BLaER1 (cell line): Measurements from ENCODE around the gene LMO4.

Experiments used
- H3K27ac ChIP-seq: shearing (Covaris generic); formaldehyde crosslinking; 2 replicates; pipeline ENCODE4 v1.8.1; 2022
- H3K27me3 ChIP-seq: shearing (Covaris generic); formaldehyde crosslinking; 2 replicates; pipeline ENCODE4 v1.8.1; 2022
- H3K36me3 ChIP-seq: shearing (Covaris generic); formaldehyde crosslinking; 2 replicates; pipeline ENCODE4 v1.8.1; 2022
- H3K4me1 ChIP-seq: shearing (Covaris generic); formaldehyde crosslinking; 2 replicates; pipeline ENCODE4 v1.8.1; 2022
- H3K4me2 ChIP-seq: shearing (Covaris generic); formaldehyde crosslinking; 2 replicates; pipeline ENCODE4 v1.8.1; 2022
- H3K4me3 ChIP-seq: shearing (Covaris generic); formaldehyde crosslinking; 2 replicates; pipeline ENCODE4 v1.8.1; 2022
- H3K9ac ChIP-seq: shearing (Covaris generic); formaldehyde crosslinking; 2 replicates; pipeline ENCODE4 v1.8.1; 2022
- H3K9me3 ChIP-seq: shearing (Covaris generic); formaldehyde crosslinking; 2 replicates; pipeline ENCODE4 v1.8.1; 2022
- H4K20me1 ChIP-seq: shearing (Covaris generic); formaldehyde crosslinking; 2 replicates; pipeline ENCODE4 v1.8.1; 2022
- Cebpa-rat ChIP-seq: shearing (Covaris generic); IDR thresholded peaks from 2 replicates; pipeline ENCODE4 v1.8.1; 2022

LMO4 gene

DNA sequence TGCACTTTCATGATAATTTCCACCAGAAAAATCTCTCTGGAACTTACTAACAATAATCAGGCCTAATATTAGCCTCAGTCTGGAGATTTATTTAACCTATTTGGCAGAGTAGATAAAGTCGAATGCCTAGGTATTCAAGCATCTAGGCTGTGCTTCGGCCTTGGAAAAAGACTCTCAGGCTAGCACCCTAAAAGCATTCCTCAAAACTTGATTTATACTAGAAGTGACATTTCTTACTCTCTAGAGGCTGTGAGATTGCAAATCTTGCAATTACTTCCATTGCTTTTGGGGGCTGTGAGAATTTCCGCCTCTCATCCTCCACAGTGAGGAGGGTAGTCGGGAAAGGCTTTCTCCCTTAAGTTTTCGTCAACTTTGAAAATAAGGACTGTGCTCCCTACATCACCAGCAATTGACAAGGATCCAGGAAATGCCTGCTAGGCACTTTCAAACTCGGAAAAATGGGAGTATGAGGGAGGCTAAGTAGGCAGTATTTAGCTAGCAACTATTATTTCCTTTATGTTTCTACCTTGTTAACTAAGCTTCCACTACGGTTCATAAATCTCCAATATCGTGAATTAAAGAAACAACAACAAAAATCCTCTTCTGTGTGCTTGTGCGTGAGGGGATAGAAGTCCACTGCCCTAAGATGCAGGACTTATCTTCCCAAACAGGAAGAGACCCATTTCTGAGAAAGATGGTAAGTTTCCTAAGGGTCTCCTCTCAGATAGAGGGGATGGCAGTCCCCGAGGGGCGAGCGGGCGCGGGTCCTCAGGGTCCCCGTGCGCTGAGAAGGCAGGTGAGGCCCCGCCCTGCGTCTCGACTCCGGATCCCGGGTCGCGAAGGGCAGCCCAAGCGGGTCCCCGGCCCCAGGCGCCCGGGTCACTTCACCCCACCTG, 1.1 kb upstream of the LMO4 start:
- Histone ChIP-seq H3K4me2 (peak overlapping the region; percentile 79), H3K36me3 (no peaks in the 10 kb centered on the region), H3K27me3 (no peaks in the 10 kb centered on the region), H4K20me1 (peaks cover 16% of the 10 kb centered on the region), H3K9me3 (no peaks in the 10 kb centered on the region), H3K27ac (peak overlapping the region; percentile 87), H3K4me1 (peaks cover 32% of the 10 kb centered on the region), H3K4me3 (peak overlapping the region; percentile 77), H3K9ac (peak overlapping the region; percentile 92)
- TF ChIP-seq Cebpa-rat: no peak

GRCh38 chr1:87329051-87329525, 408 bp downstream of the LMO4 start:
- no peak for TF ChIP-seq Cebpa-rat
- H3K27me3 ChIP-seq: no peaks in the 10 kb centered on the region
- peaks cover 26% of the 10 kb centered on the region for H4K20me1 ChIP-seq
- no peaks in the 10 kb centered on the region for H3K36me3 ChIP-seq
- no peaks in the 10 kb centered on the region for H3K9me3 ChIP-seq
- peak overlapping the region; percentile 99 for H3K4me2 ChIP-seq
- H3K9ac ChIP-seq: peak overlapping the region; percentile 92
- peaks cover 46% of the 10 kb centered on the region for H3K4me1 ChIP-seq
- H3K27ac ChIP-seq: peak overlapping the region; percentile 87
- peak overlapping the region; percentile 77 for H3K4me3 ChIP-seq

DNA sequence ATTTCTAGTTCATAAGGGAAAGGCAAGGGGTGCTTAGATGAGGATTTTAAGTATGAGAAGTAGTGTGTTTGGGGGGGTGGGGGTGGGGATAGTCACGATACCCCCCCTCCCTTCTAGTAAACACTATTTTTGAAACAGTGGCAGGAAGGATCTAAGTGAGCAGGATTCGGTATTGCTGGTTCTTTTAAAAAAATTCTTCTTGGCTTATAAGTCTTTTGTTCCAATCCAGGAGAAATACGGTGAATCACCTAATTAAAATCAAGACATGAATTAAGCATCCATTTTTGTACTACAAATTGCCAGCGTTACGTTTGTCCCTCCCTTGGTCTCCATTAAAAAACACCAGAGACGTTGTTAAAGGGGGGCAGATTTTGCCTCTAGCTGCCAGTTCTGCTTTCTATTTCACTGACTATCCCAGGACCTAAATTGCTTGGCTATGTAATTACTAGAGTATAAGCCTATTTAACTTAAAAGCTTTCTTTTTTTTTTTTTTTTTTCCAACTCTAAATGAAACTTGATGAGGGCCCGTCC, 911 bp downstream of the LMO4 start:
- H3K27ac ChIP-seq: peak overlapping the region; percentile 87
- H3K4me1 ChIP-seq: peaks cover 51% of the 10 kb centered on the region
- TF ChIP-seq Cebpa-rat: no peak

GRCh38 chr1:87330057-87330884, 1.6 kb downstream of the LMO4 start:
- Histone ChIP-seq H3K4me1 (peaks cover 49% of the 10 kb centered on the region), H4K20me1 (peaks cover 26% of the 10 kb centered on the region)

More for the DNA sequence above, 911 bp downstream of the LMO4 start:
- no peaks in the 10 kb centered on the region for H3K27me3 ChIP-seq
- peak overlapping the region; percentile 77 for H3K4me3 ChIP-seq
- no peaks in the 10 kb centered on the region for H3K36me3 ChIP-seq
- no peaks in the 10 kb centered on the region for H3K9me3 ChIP-seq
- peak overlapping the region; percentile 92 for H3K9ac ChIP-seq
- H3K4me2 ChIP-seq: peak overlapping the region; percentile 99
- peaks cover 26% of the 10 kb centered on the region for H4K20me1 ChIP-seq

DNA sequence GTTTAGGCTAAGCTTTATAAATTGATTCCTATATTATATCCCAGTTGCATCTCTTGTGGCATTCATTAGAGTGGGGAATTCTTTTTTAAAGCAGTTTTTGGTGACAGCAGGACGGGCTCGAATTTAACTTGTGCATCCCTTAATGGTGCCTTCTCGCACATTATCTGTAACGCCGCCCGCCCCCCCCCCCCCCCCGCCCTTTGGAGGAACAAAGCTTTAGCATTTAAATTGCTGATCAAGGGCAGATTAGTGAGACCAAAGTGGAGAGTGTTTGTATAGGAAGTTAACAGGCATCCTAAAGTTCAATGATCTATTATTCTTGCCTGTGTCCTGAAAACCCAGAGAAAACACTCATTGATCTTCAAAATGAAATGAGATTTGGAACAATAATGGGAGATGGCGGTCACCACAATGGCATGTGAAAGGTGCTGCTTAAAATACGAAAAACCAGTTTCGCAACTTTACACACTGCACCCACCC, 2.2 kb downstream of the LMO4 start:
- Histone ChIP-seq H3K4me1 (peaks cover 47% of the 10 kb centered on the region), H4K20me1 (peaks cover 26% of the 10 kb centered on the region), H3K9me3 (no peaks in the 10 kb centered on the region), H3K36me3 (no peaks in the 10 kb centered on the region), H3K4me2 (peak overlapping the region; percentile 99), H3K27me3 (no peaks in the 10 kb centered on the region), H3K4me3 (peak overlapping the region; percentile 77), H3K27ac (peak overlapping the region; percentile 87; the same call in 1 of the 2 replicates), H3K9ac (peak overlapping the region; percentile 92)
- peak; percentile 44; the same call in 1 of the 2 replicates for TF ChIP-seq Cebpa-rat

More at GRCh38 chr1:87330057-87330884, 1.6 kb downstream of the LMO4 start:
- peak overlapping the region; percentile 77 for H3K4me3 ChIP-seq
- no peaks in the 10 kb centered on the region for H3K27me3 ChIP-seq
- peak overlapping the region; percentile 87 for H3K27ac ChIP-seq
- peak overlapping the region; percentile 99 for H3K4me2 ChIP-seq
- H3K36me3 ChIP-seq: no peaks in the 10 kb centered on the region
- TF ChIP-seq Cebpa-rat: no peak
- H3K9ac ChIP-seq: peak overlapping the region; percentile 92
- no peaks in the 10 kb centered on the region for H3K9me3 ChIP-seq

DNA sequence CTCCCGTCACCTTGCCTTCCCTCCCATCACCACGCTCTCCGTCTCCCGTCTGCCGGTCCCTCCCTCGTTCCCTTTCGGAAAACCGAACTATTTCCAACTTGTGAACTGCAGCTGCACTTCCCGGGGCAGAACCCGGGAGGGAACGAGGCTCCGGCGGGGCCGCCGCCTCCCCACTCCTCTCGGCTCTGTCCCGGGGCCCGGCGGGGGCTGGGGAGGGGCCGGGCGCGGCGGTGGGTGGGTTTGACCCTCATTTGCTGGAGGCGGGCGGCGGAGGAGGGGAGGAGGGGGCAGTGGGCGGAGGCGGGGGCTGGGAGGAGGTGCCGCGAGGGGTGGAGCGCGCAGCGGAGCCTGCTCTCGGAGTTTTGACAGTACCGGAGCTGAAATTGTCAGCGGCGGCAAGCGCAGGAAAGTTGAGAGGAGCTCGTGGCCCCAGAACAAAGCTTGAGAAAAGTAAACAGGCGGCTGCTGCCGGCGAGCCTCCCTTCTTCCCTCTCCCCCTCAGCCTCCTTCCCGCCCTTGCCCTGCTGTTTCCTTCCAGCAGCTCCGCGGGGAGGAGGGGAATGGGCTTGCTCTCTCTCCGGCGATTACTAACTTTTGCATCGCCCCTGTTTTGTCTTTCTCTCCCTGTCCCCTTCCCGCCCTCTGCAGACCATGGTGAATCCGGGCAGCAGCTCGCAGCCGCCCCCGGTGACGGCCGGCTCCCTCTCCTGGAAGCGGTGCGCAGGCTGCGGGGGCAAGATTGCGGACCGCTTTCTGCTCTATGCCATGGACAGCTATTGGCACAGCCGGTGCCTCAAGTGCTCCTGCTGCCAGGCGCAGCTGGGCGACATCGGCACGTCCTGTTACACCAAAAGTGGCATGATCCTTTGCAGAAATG, 2.9 kb downstream of the LMO4 start:
- Histone ChIP-seq H3K4me3 (peak overlapping the region; percentile 77), H3K9ac (peak overlapping the region; percentile 78), H3K27ac (peak overlapping the region; percentile 52; the same call in 1 of the 2 replicates), H3K4me1 (peaks cover 50% of the 10 kb centered on the region), H4K20me1 (peaks cover 26% of the 10 kb centered on the region), H3K27me3 (no peaks in the 10 kb centered on the region), H3K9me3 (no peaks in the 10 kb centered on the region), H3K36me3 (no peaks in the 10 kb centered on the region), H3K4me2 (peak overlapping the region; percentile 99)
- TF ChIP-seq Cebpa-rat: no peak

- H3K36me3 ChIP-seq: peaks cover 16% of the 10 kb centered on the region
- peak overlapping the region; percentile 99 for H3K4me2 ChIP-seq
- peak overlapping the region; percentile 77 for H3K4me3 ChIP-seq
- peaks cover 41% of the 10 kb centered on the region for H4K20me1 ChIP-seq
- no peak for TF ChIP-seq Cebpa-rat
- peaks cover 45% of the 10 kb centered on the region for H3K4me1 ChIP-seq
- no peaks in the 10 kb centered on the region for H3K27me3 ChIP-seq
- peak overlapping the region; percentile 91 for H3K9ac ChIP-seq
- no peaks in the 10 kb centered on the region for H3K9me3 ChIP-seq
- H3K27ac ChIP-seq: peak overlapping the region; percentile 94
These were observed 5.1 kb downstream of the LMO4 start for GRCh38 chr1:87333692-87334347.
